H1 (cell line): ENCODE data around the gene GADL1. TPM values are rescaled to one million over a fixed set of nuclear protein-coding genes. Genes with fewer than 3 reads are reported as not detected.

ENCODE experiments used
- CTCF ChIA-PET: fragments of 300-600 bp; sonication (Branson Sonifier 250); formaldehyde crosslinking; loops from one replicate; lab custom pipeline; 2021; ENCODE audit not compliant: partially characterized antibody; lab: Charles Lee
- POLR2A ChIA-PET: fragments of 300-600 bp; sonication (Branson Sonifier 250); formaldehyde crosslinking; loops from one replicate; lab custom pipeline; 2021; ENCODE audit warnings: inconsistent platforms; ENCODE audit not compliant: partially characterized antibody; lab: Charles Lee
- DNase-seq, 2 experiments: peaks; one replicate each; pipeline versions ENCODE4 v3.0.0 to v3.0.0-alpha.2; 2010 to 2022; ENCODE audit warnings: low spot score in 2 of 2, low read depth in 1 of 2, mixed read lengths in 1 of 2
- FAIRE-seq: peaks from 2 replicates; lab custom pipeline; 2011; peaks lifted over from hg19 to GRCh38; lab: Jason Lieb, UNC
- H2AFZ ChIP-seq: 2 replicates; pipeline ENCODE4 v1.8.1; 2012; ENCODE audit warnings: low read length, inconsistent platforms
- H2AK5ac ChIP-seq: 2 replicates; pipeline ENCODE4 v1.6.1; 2013; ENCODE audit warnings: low read depth, low read length
- H2BK120ac ChIP-seq: replicated peaks from 2 replicates; pipeline ENCODE3; 2013; ENCODE audit warnings: low read depth, low read length, inconsistent platforms
- H2BK12ac ChIP-seq: 2 replicates; pipeline ENCODE4 v1.6.1; 2013; ENCODE audit warnings: low read depth, low read length
- H2BK15ac ChIP-seq: 2 replicates; pipeline ENCODE4 v1.6.1; 2013; ENCODE audit warnings: low read length
- H2BK20ac ChIP-seq: 2 replicates; pipeline ENCODE4 v1.6.1; 2013; ENCODE audit warnings: low read length
- H2BK5ac ChIP-seq: 2 replicates; pipeline ENCODE4 v1.6.1; 2013; ENCODE audit warnings: low read depth, low read length
- H3K14ac ChIP-seq: 2 replicates; pipeline ENCODE4 v1.6.1; 2013; ENCODE audit warnings: inconsistent platforms; ENCODE audit not compliant: insufficient read length
- H3K18ac ChIP-seq: 2 replicates; pipeline ENCODE4 v1.6.1; 2013; ENCODE audit warnings: low read length; ENCODE audit errors: extremely low read depth
- H3K23ac ChIP-seq: 2 replicates; pipeline ENCODE4 v1.6.1; 2013; ENCODE audit warnings: inconsistent platforms; ENCODE audit not compliant: insufficient read length
- H3K23me2 ChIP-seq: 2 replicates; pipeline ENCODE4 v1.6.1; 2013; ENCODE audit warnings: low read depth, low read length
- H3K27ac ChIP-seq: 2 replicates; pipeline ENCODE4 v1.6.1; 2011; ENCODE audit warnings: low read depth, low read length, inconsistent platforms
- H3K27me3 ChIP-seq, 4 experiments: replicated peaks in 1 of 4; 1 replicate in 1 of 4; 2 replicates in 3 of 4; pipeline versions ENCODE4 v1.6.1 to v1.8.1; 2011 to 2013; ENCODE audit warnings: low read length in 3 of 4, mild to moderate bottlenecking in 3 of 4, inconsistent platforms in 2 of 4, mixed read lengths in 2 of 4, moderate library complexity in 1 of 4; ENCODE audit not compliant: control insufficient read depth in 3 of 4, insufficient read depth in 3 of 4; ENCODE audit errors: extremely low read depth in 1 of 4
- H3K36me3 ChIP-seq, 4 experiments: 2 replicates each; pipeline versions ENCODE4 v1.6.1 to v1.8.1; 2011 to 2013; ENCODE audit warnings: mild to moderate bottlenecking in 4 of 4, low read length in 3 of 4, moderate library complexity in 2 of 4, control low read depth in 1 of 4, inconsistent platforms in 1 of 4; ENCODE audit not compliant: insufficient read depth in 4 of 4, control insufficient read depth in 2 of 4
- H3K4ac ChIP-seq: replicated peaks from 2 replicates; pipeline ENCODE3; 2013; ENCODE audit warnings: low read length, low read depth, mixed read lengths, inconsistent platforms; ENCODE audit not compliant: insufficient read length
- H3K4me1 ChIP-seq, 4 experiments: replicated peaks in 1 of 4; 1 replicate in 1 of 4; 2 replicates in 3 of 4; pipeline versions ENCODE4 v1.6.1 to v1.8.1; 2011 to 2013; ENCODE audit warnings: low read length in 3 of 4, inconsistent platforms in 2 of 4, mixed read lengths in 1 of 4; ENCODE audit not compliant: insufficient read depth in 4 of 4, control insufficient read depth in 3 of 4
- H3K4me2 ChIP-seq, 2 experiments: 2 replicates each; pipeline versions ENCODE4 v1.6.1 to v1.8.1; 2011 to 2013; ENCODE audit warnings: low read depth in 2 of 2, low read length in 2 of 2, control low read depth in 1 of 2, inconsistent platforms in 1 of 2, mild to moderate bottlenecking in 1 of 2; ENCODE audit not compliant: insufficient read depth in 1 of 2
- H3K4me3 ChIP-seq, 4 experiments: fragments of 200-600, 300-600 bp in 1 of 4; sonication (generic), shearing (Covaris generic), sonication (Bioruptor Twin) in 1 of 4; 2 replicates each; pipeline versions ENCODE4 v1.5.1 to v1.8.1; 2011 to 2016; ENCODE audit warnings: low read length in 4 of 4, low read depth in 3 of 4, control low read depth in 2 of 4, inconsistent platforms in 2 of 4, mild to moderate bottlenecking in 2 of 4, mixed read lengths in 1 of 4, moderate library complexity in 1 of 4; ENCODE audit not compliant: insufficient read depth in 2 of 4; ENCODE audit errors: extremely low read depth in 1 of 4
- H3K56ac ChIP-seq: replicated peaks from 2 replicates; pipeline ENCODE3; 2013; ENCODE audit warnings: low read depth, mild to moderate bottlenecking, mixed read lengths, low read length, inconsistent platforms; ENCODE audit not compliant: insufficient read length
- H3K79me1 ChIP-seq: 2 replicates; pipeline ENCODE4 v1.6.1; 2013; ENCODE audit warnings: low read depth, low read length, control low read depth
- H3K79me2 ChIP-seq, 2 experiments: 2 replicates each; pipeline versions ENCODE4 v1.6.1 to v1.8.1; 2012 to 2013; ENCODE audit warnings: low read length in 2 of 2, mild to moderate bottlenecking in 2 of 2, inconsistent platforms in 1 of 2; ENCODE audit not compliant: insufficient read depth in 2 of 2, control insufficient read depth in 1 of 2
- H3K9ac ChIP-seq, 4 experiments: replicated peaks in 1 of 4; 1 replicate in 1 of 4; 2 replicates in 3 of 4; pipeline versions ENCODE4 v1.6.1 to v1.8.1; 2011 to 2013; ENCODE audit warnings: low read depth in 3 of 4, low read length in 3 of 4, control low read depth in 2 of 4, mild to moderate bottlenecking in 2 of 4, moderate library complexity in 2 of 4, inconsistent platforms in 1 of 4; ENCODE audit errors: extremely low read depth in 1 of 4
- H3K9me3 ChIP-seq, 2 experiments: 2 replicates each; pipeline versions ENCODE4 v1.6.1 to v1.8.1; 2012 to 2013; ENCODE audit warnings: mild to moderate bottlenecking in 2 of 2, moderate library complexity in 2 of 2, control low read depth in 1 of 2, inconsistent platforms in 1 of 2, low read depth in 1 of 2, low read length in 1 of 2, mixed read lengths in 1 of 2; ENCODE audit not compliant: insufficient read depth in 2 of 2
- H4K20me1 ChIP-seq, 2 experiments: replicated peaks in 1 of 2; 2 replicates each; pipeline versions ENCODE3 to v1.8.1; 2011 to 2013; ENCODE audit warnings: inconsistent platforms in 2 of 2, low read length in 2 of 2, mild to moderate bottlenecking in 1 of 2; ENCODE audit not compliant: insufficient read depth in 2 of 2, control insufficient read depth in 1 of 2
- H4K5ac ChIP-seq: 2 replicates; pipeline ENCODE4 v1.6.1; 2013; ENCODE audit warnings: low read length, low read depth, mixed read lengths, inconsistent platforms; ENCODE audit not compliant: insufficient read length
- H4K8ac ChIP-seq: 2 replicates; pipeline ENCODE4 v1.8.0; 2013; ENCODE audit warnings: mild to moderate bottlenecking, moderate library complexity, low read length, inconsistent platforms; ENCODE audit not compliant: insufficient read depth; ENCODE audit errors: extremely low read depth
- H4K91ac ChIP-seq: replicated peaks from 2 replicates; pipeline ENCODE3; 2013; ENCODE audit warnings: low read length, mixed read lengths, inconsistent platforms; ENCODE audit not compliant: insufficient read length
- POLR2AphosphoS5 ChIP-seq: IDR thresholded peaks from 2 replicates; pipeline ENCODE4 v1.6.1; 2011; ENCODE audit warnings: low read depth, low read length
- RAD21 ChIP-seq, 2 experiments: IDR thresholded peaks in 1 of 2; conservative IDR thresholded peaks in 1 of 2; 2 replicates each; pipeline ENCODE4 v1.6.1; 2011; ENCODE audit warnings: low read depth in 2 of 2, low read length in 2 of 2, improper control_type of control experiment in 1 of 2, inconsistent platforms in 1 of 2, mild to moderate bottlenecking in 1 of 2, moderate library complexity in 1 of 2
- WGBS, 2 experiments: shearing (Covaris generic) in 1 of 2; methylation state at CpG; one replicate each; pipeline versions ENCODE4 v1.1.6 to v1.1.7; 2013 to 2015; ENCODE audit warnings: low lambda C conversion rate in 2 of 2, mixed read lengths in 2 of 2, inconsistent platforms in 1 of 2, low coverage in 1 of 2, missing lambda C conversion rate in 1 of 2; ENCODE audit not compliant: insufficient replicate concordance in 2 of 2, insufficient coverage in 1 of 2, insufficient read length in 1 of 2; ENCODE audit errors: extremely low coverage in 1 of 2, missing lambda C conversion rate in 1 of 2; 5-methylcytosine and 5-hydroxymethylcytosine counted together
- polyA plus RNA-seq, 7 experiments: library from polyadenylated mRNA; depleted of rRNA in 3 of 7; stranded (reverse) in 5 of 7; unstranded in 2 of 7; fragments of >200 nt in 5 of 7; fragments of 200-250 nt in 2 of 7; gene quantifications; 1 replicate in 5 of 7; 2 replicates in 1 of 7; 4 replicates in 1 of 7; pipeline versions ENCODE4 v1.2.1 to v1.2.3, GENCODE V29; 2011 to 2013; ENCODE audit warnings: missing spikeins in 2 of 7, mixed read lengths in 2 of 7
- total RNA-seq: library from RNA; stranded (reverse); fragmentation: NEBNext Ultra II Directional; extraction: Animal tissue kit (Norgen Biotek cat#: 25700); gene quantifications from 2 replicates; pipeline ENCODE4 v1.2.1, GENCODE V29; 2021

GADL1 gene
- total and polyA plus RNA-seq, 2 of the 8 experiments (the other 6 are each of a cell fraction or from before 2014, with no cell fraction given) = 0.03 to 0.30 TPM

DNA sequence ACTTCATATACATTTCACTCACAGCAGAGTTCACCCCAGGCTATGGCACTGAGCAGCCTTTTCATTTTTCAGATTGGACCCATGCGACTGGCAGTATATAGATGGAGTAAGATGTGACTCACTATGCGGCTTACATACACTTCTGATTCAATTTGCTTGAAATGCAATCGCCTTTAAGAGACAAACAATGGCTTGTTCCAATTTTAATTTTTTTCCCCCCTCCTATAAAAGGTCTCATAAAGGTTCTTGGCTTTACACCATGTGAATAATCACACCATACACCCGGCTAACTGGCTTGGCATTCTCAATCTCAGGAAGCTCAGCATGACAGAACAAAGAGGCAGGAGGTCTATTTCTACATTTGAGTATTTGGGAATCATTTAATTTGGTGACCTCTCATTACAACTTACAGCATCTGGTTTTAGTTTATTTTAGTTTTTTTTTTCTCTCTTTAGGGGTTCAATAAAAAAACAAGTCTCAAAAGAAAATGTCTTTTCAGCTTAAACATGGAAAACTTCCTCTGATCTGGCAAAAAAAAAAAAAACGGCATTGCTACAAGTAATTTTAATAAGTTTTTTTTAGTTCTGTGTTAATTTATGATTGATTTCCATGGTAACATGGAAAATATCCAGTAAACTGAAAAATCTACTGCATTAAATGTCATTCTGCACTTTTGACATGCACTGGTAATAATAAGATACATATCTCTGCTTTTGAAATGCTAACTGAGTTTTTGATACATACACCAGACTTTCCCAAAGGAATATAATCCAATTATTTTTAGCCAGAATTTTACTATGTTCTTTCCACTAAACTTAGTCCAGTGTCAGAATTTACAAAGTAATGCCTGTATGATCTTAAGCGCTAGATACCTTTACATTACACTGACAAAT is 38.8 kb downstream of the GADL1 start:
- Histone ChIP-seq H4K5ac (no peak overlapping the region), H3K27ac (no peak overlapping the region), H4K20me1 (no peaks in the 10 kb centered on the region), H3K4me2 (no peak overlapping the region), H3K9ac (no peak overlapping the region), H4K8ac (no peak overlapping the region), H2BK120ac (no peak overlapping the region), H4K91ac (no peak overlapping the region), H3K36me3 (no peaks in the 10 kb centered on the region), H3K79me1 (no peaks in the 10 kb centered on the region), H2AK5ac (no peak overlapping the region), H3K56ac (no peak overlapping the region), H3K9me3 (no peaks in the 10 kb centered on the region), H2BK5ac (no peak overlapping the region), H2BK12ac (no peak overlapping the region), H3K4me1 (no peaks in the 10 kb centered on the region), H3K23ac (no peak overlapping the region), H3K14ac (no peak overlapping the region), H3K18ac (no peak overlapping the region), H3K27me3 (no peaks in the 10 kb centered on the region), H3K79me2 (no peaks in the 10 kb centered on the region), H3K4ac (no peak overlapping the region), H2BK20ac (no peak overlapping the region), H2BK15ac (no peak overlapping the region), H3K23me2 (no peaks in the 10 kb centered on the region; the same call in 1 of the 2 replicates), H2AFZ (no peak overlapping the region), H3K4me3 (no peak overlapping the region)
- ChIA-PET CTCF (interaction anchor here (0.6 to 0.8 kb wide), 2 partner anchors 273 to 459 kb away, joined by 3 to 4 read pairs; no protein-coding TSS in a partner anchor), POLR2A (no interaction called here)
- WGBS, 2 experiments = 90% methylated on average over 6 of the region's 6 CpGs; no CpG with 5 or more reads in 1 of the 2 experiments
- DNase-seq (no peak), FAIRE-seq (no peak)
- TF ChIP-seq RAD21 (IDR thresholded peaks at IDR 0.05 in 1 of 2, conservative IDR thresholded peaks at IDR 0.05 in 1 of 2; ENCODE audit: low read depth in 2 of 2, low read length in 2 of 2) = no peak
- no peak for TF ChIP-seq POLR2AphosphoS5
